Measurements from ENCODE around the gene DHRSX. TPM values are rescaled to one million over a fixed set of nuclear protein-coding genes. Genes with fewer than 3 reads are reported as not detected.
"Not testable (repeated sequence)": the region's sequence is repeated elsewhere in the genome, so short reads cannot be mapped to it uniquely, and the experiment has no call there.

Gene DHRSX
- total RNA-seq, 1 donor from 2014 or later = 65.4 TPM

GRCh38 chrX:2395261-2395992 is 105.3 kb downstream of the DHRSX start:
- H3K36me3 Mint-ChIP-seq (ENCODE audit: insufficient read depth) = peaks cover 37% of the 10 kb centered on the region
- no peak overlapping the region for H3K4me3 Mint-ChIP-seq (ENCODE audit: low read depth)
- no peaks in the 10 kb centered on the region for H3K27me3 Mint-ChIP-seq
- H3K9me3 Mint-ChIP-seq (ENCODE audit: low read depth) = peaks cover 11% of the 10 kb centered on the region
- TF ChIP-seq CTCF (IDR thresholded peaks at IDR 0.05; ENCODE audit: unreplicated experiment) = no peak
- H3K27ac Mint-ChIP-seq = no peak overlapping the region
- peaks cover 10% of the 10 kb centered on the region for H3K4me1 Mint-ChIP-seq (ENCODE audit: low read depth)
- no peak for DNase-seq (ENCODE audit: low spot score, unreplicated experiment)

GRCh38 chrX:2391869-2392606 is 108.7 kb downstream of the DHRSX start:
- Mint-ChIP-seq H3K27ac (no peak overlapping the region), H3K4me1 (ENCODE audit: low read depth) (peaks cover 2% of the 10 kb centered on the region), H3K27me3 (no peaks in the 10 kb centered on the region), H3K9me3 (ENCODE audit: low read depth) (peaks cover 8% of the 10 kb centered on the region), H3K4me3 (ENCODE audit: low read depth) (no peak overlapping the region), H3K36me3 (ENCODE audit: insufficient read depth) (peaks cover 41% of the 10 kb centered on the region)
- no peak for DNase-seq (ENCODE audit: low spot score, unreplicated experiment)
- TF ChIP-seq CTCF (IDR thresholded peaks at IDR 0.05; ENCODE audit: unreplicated experiment) = no peak

- peaks cover 43% of the 10 kb centered on the region for H3K36me3 Mint-ChIP-seq (ENCODE audit: insufficient read depth)
- H3K4me1 Mint-ChIP-seq (ENCODE audit: low read depth) = peaks cover 2% of the 10 kb centered on the region
- no peak for TF ChIP-seq CTCF (IDR thresholded peaks at IDR 0.05; ENCODE audit: unreplicated experiment)
- H3K27me3 Mint-ChIP-seq = no peaks in the 10 kb centered on the region
- no peak overlapping the region for H3K27ac Mint-ChIP-seq
- DNase-seq (ENCODE audit: low spot score, unreplicated experiment) = no peak
- peaks cover 8% of the 10 kb centered on the region for H3K9me3 Mint-ChIP-seq (ENCODE audit: low read depth)
- no peak overlapping the region for H3K4me3 Mint-ChIP-seq (ENCODE audit: low read depth)
Observed at GRCh38 chrX:2390754-2391153, 110.0 kb downstream of the DHRSX start.

- H3K4me1 Mint-ChIP-seq (ENCODE audit: low read depth); H3K27ac Mint-ChIP-seq; H3K4me3 Mint-ChIP-seq (ENCODE audit: low read depth); H3K27me3 Mint-ChIP-seq; DNase-seq (ENCODE audit: low spot score, unreplicated experiment); H3K9me3 Mint-ChIP-seq (ENCODE audit: low read depth): not testable (repeated sequence)
- peaks cover 44% of the 10 kb centered on the region for H3K36me3 Mint-ChIP-seq (ENCODE audit: insufficient read depth)
Observed at GRCh38 chrX:2389731-2390130, 111.0 kb downstream of the DHRSX start.

- Mint-ChIP-seq H3K4me3 (ENCODE audit: low read depth) (no peak overlapping the region), H3K4me1 (ENCODE audit: low read depth) (peaks cover 2% of the 10 kb centered on the region), H3K9me3 (ENCODE audit: low read depth) (peaks cover 8% of the 10 kb centered on the region), H3K27me3 (no peaks in the 10 kb centered on the region), H3K36me3 (ENCODE audit: insufficient read depth) (peaks cover 40% of the 10 kb centered on the region), H3K27ac (no peak overlapping the region)
- no peak for TF ChIP-seq CTCF (IDR thresholded peaks at IDR 0.05; ENCODE audit: unreplicated experiment)
- DNase-seq (ENCODE audit: low spot score, unreplicated experiment) = no peak
Observed at GRCh38 chrX:2389324-2389723, 111.5 kb downstream of the DHRSX start.

All from progenitor cell of endocrine pancreas (in vitro differentiated cells).